Activated CD8-positive, alpha-beta memory T cell treated with anti-CD3 and anti-CD28 coated beads for 24 hours (primary cell): ENCODE data around the gene SAT1.

ENCODE experiments used
- DNase-seq: peaks from one replicate; pipeline ENCODE4 v3.0.0-alpha.2; 2020

Gene SAT1

GRCh38 chrX:23811656-23812055 lies 28.7 kb downstream of the SAT1 start:
- DNase-seq, result no peak

- DNase-seq, result no peak
These were observed 30.8 kb downstream of the SAT1 start for GRCh38 chrX:23813808-23814207.

GRCh38 chrX:23815376-23815775 lies 32.4 kb downstream of the SAT1 start:
- DNase-seq, result no peak

DNA sequence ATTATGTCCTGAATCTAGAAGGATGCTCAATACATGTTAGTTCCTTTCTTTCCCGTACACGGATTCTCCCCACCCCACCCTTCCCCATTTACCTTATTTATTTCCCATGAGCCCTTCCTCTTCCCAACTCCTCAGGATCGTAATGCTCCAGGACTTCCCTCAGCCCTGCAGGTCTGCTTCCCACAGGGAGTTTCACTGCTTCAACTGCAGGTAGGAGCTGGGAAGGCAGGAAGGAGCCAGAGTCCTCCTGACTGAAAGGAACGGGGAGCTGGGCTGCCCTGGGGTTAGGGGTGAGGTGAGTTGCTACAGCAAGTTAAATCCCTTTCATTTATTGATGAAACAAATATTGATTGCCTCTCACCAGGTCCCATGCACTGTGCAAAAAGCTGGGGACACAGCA lies 33.2 kb downstream of the SAT1 start:
- DNase-seq, result no peak

DNA sequence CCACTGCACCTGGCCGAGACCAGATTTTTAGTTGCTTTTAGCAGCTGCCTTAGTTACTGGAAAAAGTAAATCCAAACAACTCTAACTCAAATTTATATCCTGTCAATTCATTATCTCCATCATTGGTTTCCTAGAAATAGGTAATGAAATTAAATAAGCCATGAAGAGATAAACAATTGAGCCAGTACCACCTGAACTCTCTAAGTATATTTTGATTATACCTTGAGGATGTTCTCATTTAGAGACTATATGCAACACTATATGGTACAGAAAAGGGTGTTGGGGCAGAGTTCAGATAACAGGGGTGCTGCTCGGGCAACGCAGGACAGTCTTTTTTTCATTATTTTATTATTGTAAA lies 35.0 kb downstream of the SAT1 start:
- DNase-seq, result no peak

DNA sequence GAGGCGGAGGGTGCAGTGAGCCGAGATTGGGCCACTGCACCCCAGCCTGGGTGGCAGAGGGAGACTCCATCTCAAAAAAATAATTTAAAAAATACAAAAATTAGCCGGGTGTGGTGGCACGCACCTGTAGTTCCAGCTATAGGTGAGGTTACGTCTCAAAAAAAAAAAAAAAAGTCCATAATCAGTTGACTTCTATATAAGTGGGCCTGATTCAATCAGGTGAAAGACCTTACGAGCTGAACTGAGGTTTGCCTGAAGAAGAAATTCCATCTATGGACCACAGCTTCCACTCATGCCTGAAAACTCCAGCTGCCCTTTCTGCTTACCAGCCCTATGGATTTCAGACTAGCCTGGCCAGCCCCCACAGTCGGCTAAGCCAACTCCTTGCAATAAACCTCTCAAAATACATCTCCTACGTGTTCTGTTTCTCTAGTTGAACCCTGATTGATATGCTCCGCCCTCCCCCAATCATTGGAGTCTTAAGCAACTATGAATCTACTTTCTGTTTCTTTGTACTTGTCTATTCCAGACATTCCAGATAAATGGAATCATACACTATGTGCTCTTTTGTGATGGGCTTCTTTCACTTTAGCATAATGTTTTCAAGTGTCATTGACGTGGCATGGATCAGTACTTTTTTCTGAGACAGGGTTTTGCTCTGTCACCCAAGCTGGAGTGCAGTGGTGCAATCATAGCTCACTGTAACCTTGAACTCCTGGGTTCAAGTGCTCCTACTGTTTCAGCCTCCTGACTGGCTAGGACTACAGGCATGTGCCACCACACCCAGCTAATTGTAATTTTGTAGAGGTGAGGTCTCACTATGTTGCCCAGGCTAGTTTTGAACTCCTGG lies 36.6 kb downstream of the SAT1 start:
- DNase-seq, result no peak

GRCh38 chrX:23820235-23820782 lies 37.3 kb downstream of the SAT1 start:
- DNase-seq, result no peak

- DNase-seq, result no peak
These were observed 38.9 kb downstream of the SAT1 start for GRCh38 chrX:23821847-23822246.

- DNase-seq, result no peak
These were observed 39.4 kb downstream of the SAT1 start for GRCh38 chrX:23822397-23822796.

DNA sequence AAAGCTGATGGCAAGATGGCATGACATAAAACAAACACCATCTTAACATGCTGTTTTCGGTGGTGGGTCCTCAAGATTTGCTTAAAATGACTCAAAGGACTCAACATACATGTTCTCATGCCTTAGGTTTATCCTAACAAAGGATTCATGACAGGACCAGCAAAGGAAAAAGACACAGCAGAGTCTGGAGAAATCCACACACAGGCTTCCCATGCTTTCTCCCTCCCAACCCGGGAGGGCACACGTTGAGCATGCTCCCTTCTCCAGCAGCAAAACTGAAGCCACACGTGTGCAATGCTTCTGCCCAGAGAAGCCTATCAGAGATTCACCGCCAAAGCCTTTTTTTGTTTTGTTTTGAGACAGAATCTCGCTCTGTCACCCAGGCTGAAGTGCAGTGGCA lies 39.9 kb downstream of the SAT1 start:
- no peak for DNase-seq

- DNase-seq, result no peak
These were observed 42.7 kb downstream of the SAT1 start for GRCh38 chrX:23825675-23826074.

DNA sequence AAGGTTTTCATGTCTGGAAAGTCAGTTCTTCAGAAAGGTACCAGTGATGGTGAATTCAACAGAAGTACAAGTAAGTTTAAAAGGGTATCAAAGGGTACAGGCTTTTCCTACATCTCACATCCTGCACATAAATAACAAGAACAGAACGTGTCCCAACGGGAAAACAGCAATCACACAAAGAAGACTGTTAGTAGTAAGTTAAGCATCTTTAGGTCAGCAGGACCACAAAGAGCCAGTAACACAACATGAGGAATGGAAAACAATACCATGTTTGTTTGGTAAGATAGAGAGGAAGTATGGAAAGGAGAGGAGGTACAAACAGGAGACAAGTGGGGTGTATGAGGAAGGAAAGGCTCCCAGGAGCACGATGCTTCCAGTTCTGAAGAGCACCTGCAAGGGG lies 43.2 kb downstream of the SAT1 start:
- no peak for DNase-seq

DNA sequence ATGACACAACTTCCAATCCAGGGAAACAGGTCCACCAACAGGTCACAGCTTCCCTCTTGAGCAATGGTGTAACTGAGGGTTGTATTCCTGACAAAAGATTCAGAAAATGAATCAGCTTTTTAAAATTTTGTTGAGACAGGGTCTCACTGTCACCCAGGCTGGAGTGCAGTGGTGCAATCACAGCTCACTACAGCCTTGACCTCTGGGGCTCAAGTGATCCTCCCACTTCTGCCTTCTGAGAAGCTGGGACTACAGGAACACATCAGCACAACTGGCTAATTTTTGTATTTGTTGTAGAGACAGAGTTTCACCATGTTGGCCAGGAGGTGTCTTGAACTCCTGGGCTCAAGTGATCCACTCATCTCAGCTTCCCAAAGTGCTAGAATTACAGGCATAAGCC lies 43.7 kb downstream of the SAT1 start:
- no peak for DNase-seq

GRCh38 chrX:23828881-23829280 lies 45.9 kb downstream of the SAT1 start:
- no peak for DNase-seq

DNA sequence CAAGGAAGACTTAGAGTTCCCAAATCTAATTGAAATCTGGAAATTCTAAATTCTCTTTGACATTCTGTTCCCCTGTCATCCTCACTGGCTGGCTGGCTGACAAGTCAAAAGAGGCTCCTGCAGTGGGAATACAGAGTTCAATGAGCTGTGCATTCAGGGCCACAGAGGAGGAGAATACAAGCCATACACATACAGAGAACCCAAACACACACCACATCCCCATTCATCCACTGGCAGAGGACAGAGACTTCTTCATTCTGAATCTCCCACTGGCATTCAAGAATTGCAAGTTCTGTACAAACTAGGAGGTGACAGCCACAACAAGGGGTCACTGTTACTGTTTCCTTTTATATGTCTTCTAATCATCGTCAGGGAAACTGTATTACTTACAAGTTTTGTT lies 49.7 kb downstream of the SAT1 start:
- DNase-seq, result no peak
